Measurements from ENCODE around the gene PCDHGA6.

The PCDHGA6 gene

GRCh38 chr5:141419074-141419880, 45.6 kb downstream of the PCDHGA6 start:
- Histone ChIP-seq H3K4me3 (ENCODE audit: low read depth, low read length) (no peak overlapping the region), H3K27me3 (ENCODE audit: control insufficient read depth, insufficient read depth, low read length) (peaks cover 17% of the 10 kb centered on the region), H3K4me1 (ENCODE audit: control insufficient read depth, insufficient read depth, low read length) (no peaks in the 10 kb centered on the region), H3K9me3 (ENCODE audit: control insufficient read depth, insufficient read depth, low read length) (peaks cover 5% of the 10 kb centered on the region), H3K9ac (ENCODE audit: low read depth, low read length) (no peak overlapping the region), H3K36me3 (ENCODE audit: control insufficient read depth, insufficient read depth, low read length) (no peaks in the 10 kb centered on the region)

GRCh38 chr5:141420855-141421488, 47.3 kb downstream of the PCDHGA6 start, which contains the start of gene PCDHGA11:
TSS of gene PCDHGA11 (plus strand) at chr5:141421051. CDS start at chr5:141421228, 177 bp downstream.
- H3K9me3 ChIP-seq (ENCODE audit: control insufficient read depth, insufficient read depth, low read length) = peaks cover 5% of the 10 kb centered on the region
- no peaks in the 10 kb centered on the region for H3K4me1 ChIP-seq (ENCODE audit: control insufficient read depth, insufficient read depth, low read length)
- H3K36me3 ChIP-seq (ENCODE audit: control insufficient read depth, insufficient read depth, low read length) = no peaks in the 10 kb centered on the region
- peaks cover 17% of the 10 kb centered on the region for H3K27me3 ChIP-seq (ENCODE audit: control insufficient read depth, insufficient read depth, low read length)
- no peak within 1 kb of the TSS for H3K9ac ChIP-seq (ENCODE audit: low read depth, low read length)
- peak within 1 kb of the TSS; percentile 52 for H3K4me3 ChIP-seq (ENCODE audit: low read depth, low read length)

GRCh38 chr5:141421489-141421855, 47.8 kb downstream of the PCDHGA6 start:
- H3K9ac ChIP-seq (ENCODE audit: low read depth, low read length) = no peak overlapping the region
- peaks cover 5% of the 10 kb centered on the region for H3K9me3 ChIP-seq (ENCODE audit: control insufficient read depth, insufficient read depth, low read length)
- no peaks in the 10 kb centered on the region for H3K4me1 ChIP-seq (ENCODE audit: control insufficient read depth, insufficient read depth, low read length)
- H3K36me3 ChIP-seq (ENCODE audit: control insufficient read depth, insufficient read depth, low read length) = no peaks in the 10 kb centered on the region
- peak overlapping the region; percentile 52 for H3K4me3 ChIP-seq (ENCODE audit: low read depth, low read length)
- H3K27me3 ChIP-seq (ENCODE audit: control insufficient read depth, insufficient read depth, low read length) = peaks cover 17% of the 10 kb centered on the region

- Histone ChIP-seq H3K9me3 (ENCODE audit: control insufficient read depth, insufficient read depth, low read length) (peaks cover 11% of the 10 kb centered on the region), H3K27me3 (ENCODE audit: control insufficient read depth, insufficient read depth, low read length) (peaks cover 17% of the 10 kb centered on the region), H3K36me3 (ENCODE audit: control insufficient read depth, insufficient read depth, low read length) (peaks cover 4% of the 10 kb centered on the region)
Observed at GRCh38 chr5:141422742-141423291, 49.1 kb downstream of the PCDHGA6 start.

GRCh38 chr5:141427783-141428426, 54.2 kb downstream of the PCDHGA6 start:
- H3K9me3 ChIP-seq (ENCODE audit: control insufficient read depth, insufficient read depth, low read length) = peaks cover 17% of the 10 kb centered on the region
- H3K9ac ChIP-seq (ENCODE audit: low read depth, low read length) = no peak overlapping the region
- H3K4me1 ChIP-seq (ENCODE audit: control insufficient read depth, insufficient read depth, low read length) = no peaks in the 10 kb centered on the region
- no peak overlapping the region for H3K4me3 ChIP-seq (ENCODE audit: low read depth, low read length)
- peaks cover 6% of the 10 kb centered on the region for H3K36me3 ChIP-seq (ENCODE audit: control insufficient read depth, insufficient read depth, low read length)
- H3K27me3 ChIP-seq (ENCODE audit: control insufficient read depth, insufficient read depth, low read length) = no peaks in the 10 kb centered on the region

More at GRCh38 chr5:141422742-141423291, 49.1 kb downstream of the PCDHGA6 start:
- H3K9ac ChIP-seq (ENCODE audit: low read depth, low read length) = no peak overlapping the region
- no peak overlapping the region for H3K4me3 ChIP-seq (ENCODE audit: low read depth, low read length)
- H3K4me1 ChIP-seq (ENCODE audit: control insufficient read depth, insufficient read depth, low read length) = no peaks in the 10 kb centered on the region
